ENCODE measurements around the gene OVOL1.
"Not testable (repeated sequence)": the region's sequence is repeated elsewhere in the genome, so short reads cannot be mapped to it uniquely, and the experiment has no call there.

The OVOL1 gene

GRCh38 chr11:65786786-65787636, at the start of gene OVOL1:
Gene OVOL1, plus strand, starts transcription at chr11:65787063. Its CDS starts 311 bp downstream, at chr11:65787374.
- peak; percentile 68 for DNase-seq

DNA sequence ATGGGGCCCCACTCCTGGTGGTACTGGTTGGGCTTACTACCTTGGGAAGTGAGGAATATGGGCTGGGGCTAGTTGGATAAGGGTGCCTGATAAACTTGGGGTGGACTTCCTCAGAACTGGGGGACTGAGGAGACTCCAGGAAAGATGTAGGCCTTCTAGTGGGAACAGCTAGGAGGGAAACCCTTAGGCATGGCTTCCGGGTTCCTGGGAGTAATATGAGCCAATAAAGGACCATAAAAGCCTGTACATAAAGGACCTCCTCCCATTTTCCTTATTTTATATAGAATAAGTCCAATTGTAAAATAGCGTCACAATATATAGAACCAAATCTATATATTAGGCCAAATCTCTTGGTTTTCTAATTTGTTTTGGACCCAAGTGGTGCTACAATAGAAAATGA, 47.8 kb upstream of the OVOL1 start:
- DNase-seq = no peak

- no peak for DNase-seq
Observed at GRCh38 chr11:65741185-65741584, 45.7 kb upstream of the OVOL1 start.

DNA sequence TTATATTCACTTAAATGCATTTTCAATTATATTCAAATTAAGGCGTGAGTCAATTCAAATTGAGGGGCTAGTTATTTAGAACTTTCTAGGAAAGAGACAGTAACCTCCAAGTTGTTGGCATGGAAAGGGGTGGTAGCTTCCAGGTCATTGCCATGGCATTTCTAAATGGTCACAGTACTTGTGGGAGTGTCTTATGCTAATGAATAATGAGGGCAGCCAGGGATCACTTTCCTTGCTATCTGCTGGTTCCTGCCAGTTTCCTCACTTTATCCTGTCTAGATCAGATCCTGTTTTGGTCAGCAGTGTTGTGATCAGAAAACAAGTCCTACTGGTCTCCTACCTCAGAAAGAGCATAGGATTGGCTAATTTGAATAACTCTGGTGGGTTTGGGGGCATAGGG, 44.5 kb upstream of the OVOL1 start:
- no peak for DNase-seq

- DNase-seq = no peak
Observed at GRCh38 chr11:65743681-65744025, 43.2 kb upstream of the OVOL1 start.

- peak; percentile 18 for DNase-seq
Observed at GRCh38 chr11:65744026-65744698, 42.7 kb upstream of the OVOL1 start.

- DNase-seq = no peak
Observed at GRCh38 chr11:65744699-65745042, 42.2 kb upstream of the OVOL1 start.

- DNase-seq = no peak
Observed at GRCh38 chr11:65745049-65745448, 41.8 kb upstream of the OVOL1 start.

- DNase-seq = not testable (repeated sequence)
Observed at GRCh38 chr11:65762169-65762568, 24.7 kb upstream of the OVOL1 start.

GRCh38 chr11:65762816-65763215, 24.0 kb upstream of the OVOL1 start:
- DNase-seq = not testable (repeated sequence)

- DNase-seq = no peak
Observed at GRCh38 chr11:65764434-65764833, 22.4 kb upstream of the OVOL1 start.

DNA sequence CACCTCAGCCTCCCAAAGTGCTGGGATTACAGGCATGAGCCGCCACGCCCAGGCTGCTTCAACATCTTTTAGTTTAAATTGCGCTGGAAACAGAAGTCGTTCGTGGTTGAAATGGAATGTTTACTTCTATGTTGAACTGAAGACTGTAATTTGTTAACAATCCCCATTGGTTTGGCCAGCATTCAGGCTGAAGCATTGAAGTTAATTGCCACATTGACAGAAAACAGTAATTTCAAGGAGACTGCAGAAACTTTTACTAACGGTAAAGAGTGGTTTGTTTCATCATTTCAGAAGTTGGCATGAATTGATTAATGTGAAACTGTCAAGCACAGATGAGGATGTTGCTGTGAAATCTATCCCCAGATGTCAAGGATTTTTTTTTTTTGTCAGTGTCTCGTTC, 20.3 kb upstream of the OVOL1 start:
- no peak for DNase-seq

GRCh38 chr11:65767406-65767805, 19.5 kb upstream of the OVOL1 start:
- no peak for DNase-seq

DNA sequence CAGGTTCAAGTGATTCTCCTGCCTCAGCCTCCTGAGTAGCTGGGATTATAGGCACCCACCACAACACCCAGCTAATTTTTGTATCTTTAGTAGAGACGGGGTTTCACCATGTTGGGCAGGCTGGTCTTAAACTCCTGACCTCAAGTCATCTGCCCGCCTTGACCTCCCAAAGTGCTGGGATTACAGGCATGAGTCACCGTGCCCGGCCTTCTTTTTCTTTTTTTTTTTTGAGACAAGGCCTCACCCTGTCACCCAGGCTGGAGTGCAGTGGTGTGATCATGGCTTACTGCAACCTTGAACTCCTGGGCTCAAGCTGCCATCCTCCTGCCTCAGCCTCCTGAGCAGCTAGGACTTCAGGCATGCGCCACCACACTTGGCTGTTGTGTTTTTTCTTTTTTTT, 19.1 kb upstream of the OVOL1 start:
- not testable (repeated sequence) for DNase-seq

GRCh38 chr11:65770951-65771567, 15.8 kb upstream of the OVOL1 start:
- no peak for DNase-seq

DNA sequence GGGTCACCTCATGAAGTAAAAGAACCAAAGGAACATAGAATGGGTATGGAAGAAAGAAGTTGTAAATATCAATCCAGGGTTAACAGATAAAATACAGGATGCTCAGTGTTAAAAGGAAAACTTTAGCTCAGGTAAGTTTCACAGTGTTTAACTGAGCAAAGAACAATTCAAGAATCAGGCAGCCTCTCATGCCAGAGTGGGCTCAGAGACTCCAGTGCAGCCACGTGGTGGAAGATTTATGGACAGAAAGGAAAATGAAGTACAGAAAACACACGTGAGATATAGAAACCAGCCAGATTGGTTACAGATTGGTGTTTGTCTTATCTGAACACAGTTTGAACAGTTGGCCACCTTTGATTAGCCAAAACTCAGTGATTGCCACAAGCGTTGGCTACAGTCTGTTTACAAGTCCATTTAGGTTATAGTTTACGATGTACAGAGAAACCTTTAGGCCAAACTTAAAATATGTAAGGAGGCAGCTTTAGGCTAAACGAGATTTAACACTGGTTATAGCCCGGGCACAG, 15.2 kb upstream of the OVOL1 start:
- no peak for DNase-seq

GRCh38 chr11:65773784-65774411, 13.0 kb upstream of the OVOL1 start:
- DNase-seq = no peak

GRCh38 chr11:65774525-65775306, 12.1 kb upstream of the OVOL1 start:
- no peak for DNase-seq

DNA sequence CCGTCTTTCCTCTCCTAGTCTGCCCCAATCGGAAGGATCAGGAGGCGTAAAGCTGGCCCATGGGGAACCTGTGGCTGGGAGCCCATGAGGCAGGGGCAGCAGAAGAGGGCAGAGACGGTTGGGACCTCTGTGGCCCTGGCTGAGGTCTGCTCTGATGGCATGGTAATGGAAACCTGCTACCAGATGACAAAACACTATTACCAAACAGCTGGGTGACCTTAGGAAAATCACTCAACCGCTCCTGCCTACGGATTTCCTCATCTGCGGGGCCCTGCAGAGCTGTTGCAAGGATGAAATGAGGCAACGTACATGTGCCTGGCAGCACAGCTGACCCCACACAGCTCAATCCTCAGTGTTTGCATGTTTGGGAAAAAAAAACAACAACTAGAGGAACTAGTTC, 10.7 kb upstream of the OVOL1 start:
- DNase-seq = no peak

DNA sequence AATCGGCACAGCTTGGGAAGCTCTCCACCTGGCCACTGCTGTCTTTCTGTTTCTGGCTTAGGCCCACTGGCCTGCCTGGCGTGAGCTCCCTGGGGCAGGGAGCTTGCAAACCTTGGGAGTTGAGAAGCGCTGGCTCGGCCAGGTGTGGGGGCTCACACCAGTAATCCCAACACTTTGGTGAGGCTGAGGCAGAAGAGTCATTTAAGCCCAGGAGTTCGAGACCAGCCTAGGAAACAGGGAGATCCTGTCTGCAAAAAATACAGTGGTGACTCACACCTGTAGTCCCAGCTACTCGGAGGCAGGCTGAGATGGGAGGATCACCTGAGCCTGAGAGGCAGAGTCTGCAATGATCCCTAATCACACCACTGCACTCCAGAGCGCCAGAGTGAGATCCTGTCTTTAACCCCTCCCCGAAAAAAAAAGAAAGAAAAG, 10.1 kb upstream of the OVOL1 start:
- no peak for DNase-seq

DNA sequence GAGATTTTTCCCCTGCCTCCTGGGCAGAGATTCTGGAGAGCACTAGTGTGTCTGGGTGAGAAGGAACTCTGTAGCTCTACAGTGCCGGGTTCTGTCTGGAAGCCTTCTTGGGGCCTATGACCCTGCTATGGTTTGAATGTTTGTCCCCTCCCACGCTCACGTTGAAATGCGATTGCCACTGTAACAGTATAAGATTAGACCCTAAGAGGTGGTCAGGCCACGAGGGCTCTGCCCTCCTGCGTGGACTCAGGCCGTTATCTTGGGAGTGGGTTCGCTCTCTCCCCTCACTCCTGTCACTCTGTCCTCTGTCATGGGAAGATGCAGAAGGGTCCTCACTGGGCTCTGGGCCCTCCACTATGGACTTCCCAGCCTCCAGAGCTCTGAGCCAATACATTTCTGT, 9.6 kb upstream of the OVOL1 start:
- no peak for DNase-seq

GRCh38 chr11:65777821-65778361, 9.0 kb upstream of the OVOL1 start:
- DNase-seq = no peak
